Trophoblast cell (in vitro differentiated cells and primary cell): ENCODE data around the gene HIVEP3.

Experiments
- DNase-seq, 2 donors: peaks; one replicate each; pipeline ENCODE4 v3.0.0-alpha.2; 2016
- H2AFZ ChIP-seq: 2 replicates; pipeline ENCODE4 v1.6.1; 2013; ENCODE audit warnings: low read length, moderate library complexity, mild to moderate bottlenecking; ENCODE audit not compliant: insufficient read depth, poor library complexity
- H2AK5ac ChIP-seq: 2 replicates; pipeline ENCODE4 v1.6.1; 2013; ENCODE audit warnings: mild to moderate bottlenecking, low read length
- H2BK120ac ChIP-seq: 2 replicates; pipeline ENCODE4 v1.6.1; 2013; ENCODE audit warnings: low read length, mild to moderate bottlenecking, moderate library complexity; ENCODE audit not compliant: insufficient read depth, poor library complexity
- H2BK12ac ChIP-seq: 2 replicates; pipeline ENCODE4 v1.6.1; 2013; ENCODE audit warnings: mild to moderate bottlenecking, low read length, moderate library complexity
- H2BK5ac ChIP-seq: 2 replicates; pipeline ENCODE4 v1.6.1; 2013; ENCODE audit warnings: low read length, low read depth, moderate library complexity, mild to moderate bottlenecking; ENCODE audit not compliant: poor library complexity
- H3K14ac ChIP-seq: 2 replicates; pipeline ENCODE4 v1.6.1; 2013; ENCODE audit warnings: mild to moderate bottlenecking, low read length
- H3K18ac ChIP-seq: 2 replicates; pipeline ENCODE4 v1.6.1; 2013; ENCODE audit warnings: mild to moderate bottlenecking, low read length
- H3K23ac ChIP-seq: 2 replicates; pipeline ENCODE4 v1.6.1; 2013; ENCODE audit warnings: low read length
- H3K27ac ChIP-seq: 2 replicates; pipeline ENCODE4 v1.5.1; 2013; ENCODE audit warnings: low read depth, mild to moderate bottlenecking, inconsistent platforms, low read length, moderate library complexity
- H3K27me3 ChIP-seq: 2 replicates; pipeline ENCODE4 v1.6.1; 2013; ENCODE audit warnings: inconsistent platforms, mild to moderate bottlenecking, low read length, moderate library complexity; ENCODE audit not compliant: insufficient read depth
- H3K36me3 ChIP-seq, 2 experiments: 1 replicate in 1 of 2; 2 replicates in 1 of 2; pipeline ENCODE4 v1.6.1; 2013; ENCODE audit warnings: low read length in 2 of 2, mild to moderate bottlenecking in 2 of 2, moderate library complexity in 1 of 2; ENCODE audit not compliant: insufficient read depth in 2 of 2, control insufficient read depth in 1 of 2
- H3K4ac ChIP-seq: 2 replicates; pipeline ENCODE4 v1.6.1; 2013; ENCODE audit warnings: low read depth, mild to moderate bottlenecking, low read length, moderate library complexity
- H3K4me1 ChIP-seq, 2 experiments: 1 replicate in 1 of 2; 2 replicates in 1 of 2; pipeline ENCODE4 v1.6.1; 2013; ENCODE audit warnings: low read length in 2 of 2, mild to moderate bottlenecking in 2 of 2, moderate library complexity in 1 of 2; ENCODE audit not compliant: insufficient read depth in 2 of 2, control insufficient read depth in 1 of 2
- H3K4me2 ChIP-seq: 2 replicates; pipeline ENCODE4 v1.6.1; 2013; ENCODE audit warnings: inconsistent platforms, mild to moderate bottlenecking, low read length, moderate library complexity
- H3K4me3 ChIP-seq: 2 replicates; pipeline ENCODE4 v1.5.1; 2013; ENCODE audit warnings: mild to moderate bottlenecking, low read depth, low read length, inconsistent platforms
- H3K79me1 ChIP-seq: one replicate; pipeline ENCODE4 v1.6.1; 2013; ENCODE audit warnings: low read length
- H3K79me2 ChIP-seq: 2 replicates; pipeline ENCODE4 v1.6.1; 2013; ENCODE audit warnings: low read length, mild to moderate bottlenecking; ENCODE audit not compliant: control insufficient read depth, insufficient read depth, poor library complexity
- H3K9ac ChIP-seq: 2 replicates; pipeline ENCODE4 v1.6.1; 2013; ENCODE audit warnings: mild to moderate bottlenecking, low read length
- H3K9me3 ChIP-seq: 2 replicates; pipeline ENCODE4 v1.6.1; 2013; ENCODE audit warnings: low read depth, mild to moderate bottlenecking, control low read depth, inconsistent platforms, low read length; ENCODE audit not compliant: insufficient read depth
- H4K12ac ChIP-seq: 2 replicates; pipeline ENCODE4 v1.6.1; 2013; ENCODE audit warnings: low read depth, mild to moderate bottlenecking, low read length, moderate library complexity
- H4K8ac ChIP-seq: 2 replicates; pipeline ENCODE4 v1.6.1; 2013; ENCODE audit warnings: low read depth, mild to moderate bottlenecking, low read length, moderate library complexity
- H4K91ac ChIP-seq: one replicate; pipeline ENCODE4 v1.6.1; 2013; ENCODE audit warnings: low read depth, mild to moderate bottlenecking, low read length, moderate library complexity
- WGBS: extraction: QIAGEN DNeasy Blood & Tissue Kit; methylation state at CpG from one replicate; pipeline ENCODE4 v1.1.7; 2013; ENCODE audit warnings: missing lambda C conversion rate; ENCODE audit not compliant: insufficient read length, insufficient coverage; ENCODE audit errors: extremely low coverage; 5-methylcytosine and 5-hydroxymethylcytosine counted together

Gene HIVEP3

DNA sequence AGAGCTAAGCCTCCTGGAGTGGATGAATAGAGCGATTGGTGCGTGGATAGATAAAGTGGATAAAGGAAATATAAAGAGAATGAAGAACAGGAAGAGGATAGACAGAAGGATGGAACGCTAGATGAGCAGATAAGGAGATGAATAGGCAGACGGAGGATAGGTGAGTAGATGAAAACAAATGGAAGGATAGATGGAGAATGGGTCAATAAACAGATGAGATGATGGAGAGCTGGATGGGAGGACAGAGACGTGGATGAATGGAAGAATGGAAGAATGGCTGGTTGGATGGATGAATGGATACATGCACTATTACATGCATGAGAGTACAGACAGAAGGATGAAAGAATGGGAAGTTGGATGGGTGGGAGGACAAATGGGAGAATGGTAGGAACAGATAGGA is 399.1 kb downstream of the HIVEP3 start:
- Histone ChIP-seq H3K4me2 (no peak overlapping the region), H4K8ac (no peak overlapping the region), H3K9ac (no peak overlapping the region), H3K4me3 (no peak overlapping the region), H2BK120ac (no peak overlapping the region), H3K14ac (no peak overlapping the region), H3K27ac (no peak overlapping the region), H3K4me1 (peaks cover 41 to 43% of the 10 kb centered on the region in 2 experiments), H3K9me3 (peaks cover 1% of the 10 kb centered on the region), H4K12ac (no peak overlapping the region), H3K4ac (no peak overlapping the region), H4K91ac (no peak overlapping the region), H3K23ac (no peak overlapping the region), H2BK5ac (no peak overlapping the region), H3K79me1 (peaks cover 27% of the 10 kb centered on the region), H2AFZ (no peak overlapping the region), H3K18ac (no peak overlapping the region), H3K79me2 (peaks cover 8% of the 10 kb centered on the region), H3K36me3 (no peaks in the 10 kb centered on the region), H2AK5ac (no peak overlapping the region), H3K27me3 (no peaks in the 10 kb centered on the region), H2BK12ac (no peak overlapping the region)
- no peak for DNase-seq
- WGBS, result 100% methylated on average over 2 of the region's 5 CpGs

GRCh38 chr1:41518471-41518870 is 400.3 kb downstream of the HIVEP3 start:
- Histone ChIP-seq H3K79me1 (peaks cover 27% of the 10 kb centered on the region), H2AK5ac (no peak overlapping the region), H2BK120ac (no peak overlapping the region), H3K4me2 (no peak overlapping the region), H3K14ac (no peak overlapping the region), H3K4me1 (peaks cover 44 to 45% of the 10 kb centered on the region in 2 experiments), H3K4me3 (no peak overlapping the region), H4K12ac (no peak overlapping the region), H3K18ac (no peak overlapping the region), H3K4ac (no peak overlapping the region), H2AFZ (no peak overlapping the region), H2BK12ac (peak overlapping the region; percentile 43), H2BK5ac (no peak overlapping the region), H3K9ac (no peak overlapping the region), H4K91ac (peak overlapping the region; percentile 16), H3K9me3 (peaks cover 5% of the 10 kb centered on the region), H3K23ac (no peak overlapping the region), H3K27ac (no peak overlapping the region), H3K36me3 (no peaks in the 10 kb centered on the region), H3K27me3 (no peaks in the 10 kb centered on the region), H3K79me2 (peaks cover 8% of the 10 kb centered on the region), H4K8ac (no peak overlapping the region)
- no peak for DNase-seq
- WGBS, result no CpG with 5 or more reads among the region's 5 CpGs

DNA sequence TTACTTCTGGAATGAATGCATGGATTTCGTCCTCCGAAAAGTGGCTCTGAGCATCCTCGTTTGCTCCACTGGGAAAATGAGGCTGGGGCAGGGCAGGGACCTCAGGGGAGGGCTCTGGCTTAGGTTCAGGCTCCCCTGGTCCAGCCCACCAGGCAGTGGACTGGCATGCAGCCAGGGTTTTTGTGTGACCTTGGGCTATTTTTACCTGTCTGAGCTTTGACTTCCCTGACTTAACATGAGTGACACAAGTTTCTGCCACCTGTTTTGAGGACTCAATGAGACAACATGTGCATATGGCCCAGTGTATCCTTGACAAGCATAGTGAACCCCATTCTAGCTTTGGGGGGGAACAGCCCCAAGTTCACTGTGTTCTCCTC is 401.7 kb downstream of the HIVEP3 start:
- no peak overlapping the region for H3K4me3 ChIP-seq
- no peak overlapping the region for H4K91ac ChIP-seq
- peaks cover 37 to 38% of the 10 kb centered on the region in 2 experiments for H3K4me1 ChIP-seq
- H3K27me3 ChIP-seq, result no peaks in the 10 kb centered on the region
- H3K14ac ChIP-seq, result no peak overlapping the region
- H4K12ac ChIP-seq, result no peak overlapping the region
- H3K9ac ChIP-seq, result no peak overlapping the region
- H3K4me2 ChIP-seq, result no peak overlapping the region
- peak overlapping the region; percentile 80 for H2BK120ac ChIP-seq
- no peak overlapping the region for H3K27ac ChIP-seq
- no peak overlapping the region for H3K18ac ChIP-seq
- H3K23ac ChIP-seq, result no peak overlapping the region
- no peak overlapping the region for H2BK5ac ChIP-seq
- no peak overlapping the region for H2AK5ac ChIP-seq
- H3K4ac ChIP-seq, result no peak overlapping the region
- H4K8ac ChIP-seq, result no peak overlapping the region
- WGBS, result no CpG with 5 or more reads among the region's 3 CpGs
- H2AFZ ChIP-seq, result no peak overlapping the region
- peaks cover 19% of the 10 kb centered on the region for H3K79me1 ChIP-seq
- peaks cover 5% of the 10 kb centered on the region for H3K9me3 ChIP-seq
- no peak for DNase-seq
- no peak overlapping the region for H2BK12ac ChIP-seq
- no peaks in the 10 kb centered on the region for H3K36me3 ChIP-seq
- peaks cover 2% of the 10 kb centered on the region for H3K79me2 ChIP-seq

DNA sequence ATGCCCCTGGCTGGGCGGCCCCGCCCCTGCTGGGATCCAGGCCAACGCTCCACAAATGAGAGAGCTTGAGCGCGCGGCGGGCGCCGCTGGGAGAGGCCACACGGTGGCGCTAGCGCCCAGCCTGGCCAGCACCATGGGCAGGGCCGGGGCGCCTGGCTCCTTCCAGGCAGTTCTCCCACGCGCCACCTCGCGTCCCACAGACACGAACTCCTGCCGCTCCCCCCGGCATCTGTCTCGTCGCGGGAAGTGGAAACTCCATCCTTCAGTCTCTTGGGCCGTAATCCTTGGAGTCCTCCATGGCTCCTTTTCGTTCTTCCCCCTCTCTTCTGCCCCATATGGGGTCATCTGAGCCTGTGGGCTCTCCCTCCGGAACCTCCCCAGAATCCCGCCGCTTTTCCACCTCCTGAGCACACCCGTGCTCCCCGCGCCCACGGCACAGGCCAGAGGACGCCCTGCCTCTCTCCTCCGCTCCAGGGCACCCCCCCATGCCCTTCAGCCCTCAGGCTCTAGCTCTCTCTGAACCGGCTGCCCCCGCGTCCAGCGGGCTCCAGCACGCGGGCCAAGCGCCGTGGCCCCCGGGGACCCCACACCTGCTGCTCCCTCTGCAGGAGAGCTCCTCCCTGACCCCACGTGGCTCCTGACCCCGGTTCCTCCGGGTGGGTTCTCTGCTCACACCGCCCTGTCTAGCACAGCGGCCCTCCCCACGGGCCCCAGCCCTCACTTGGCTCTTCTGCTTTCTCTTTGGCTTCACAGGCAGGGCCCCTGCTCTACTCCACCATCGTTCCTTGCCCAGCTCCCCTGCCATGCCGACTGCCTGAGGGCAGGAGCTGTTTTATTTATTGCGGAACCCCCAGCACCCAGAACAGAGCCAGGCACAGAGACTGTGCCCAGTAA is 402.3 kb downstream of the HIVEP3 start:
- H3K27me3 ChIP-seq, result no peaks in the 10 kb centered on the region
- peak; percentile 82 to 87 for DNase-seq
- peak overlapping the region; percentile 58 for H2AK5ac ChIP-seq
- no CpG with 5 or more reads among the region's 53 CpGs for WGBS
- H2AFZ ChIP-seq, result peak overlapping the region; percentile 59
- peak overlapping the region; percentile 11 for H4K12ac ChIP-seq
- no peak overlapping the region for H3K27ac ChIP-seq
- peak overlapping the region; percentile 88 for H2BK12ac ChIP-seq
- peak overlapping the region; percentile 44 for H4K8ac ChIP-seq
- H2BK120ac ChIP-seq, result peak overlapping the region; percentile 80
- no peak overlapping the region for H3K9ac ChIP-seq
- peak overlapping the region; percentile 71 for H3K14ac ChIP-seq
- no peaks in the 10 kb centered on the region for H3K36me3 ChIP-seq
- H3K79me1 ChIP-seq, result peaks cover 16% of the 10 kb centered on the region
- H3K79me2 ChIP-seq, result peaks cover 2% of the 10 kb centered on the region
- peak overlapping the region; percentile 66 for H3K18ac ChIP-seq
- H3K4me1 ChIP-seq, result peaks cover 31% of the 10 kb centered on the region in 2 experiments
- H2BK5ac ChIP-seq, result peak overlapping the region; percentile 0
- H3K9me3 ChIP-seq, result peaks cover 5% of the 10 kb centered on the region
- H3K4ac ChIP-seq, result peak overlapping the region; percentile 23
- H4K91ac ChIP-seq, result peak overlapping the region; percentile 79
- peak overlapping the region; percentile 55 for H3K4me2 ChIP-seq
- no peak overlapping the region for H3K4me3 ChIP-seq
- no peak overlapping the region for H3K23ac ChIP-seq
